Right atrium auricular region (tissue), 2 donors: ENCODE data around the gene IFITM1. TPM values are rescaled to one million over a fixed set of nuclear protein-coding genes. Genes with fewer than 3 reads are reported as not detected.
"Not testable (repeated sequence)": the region's sequence is repeated elsewhere in the genome, so short reads cannot be mapped to it uniquely, and the experiment has no call there.

ENCODE experiments used
- DNase-seq: peaks from one replicate; pipeline ENCODE4 v3.0.0-alpha.2; 2019; ENCODE audit warnings: low spot score
- H3K27ac ChIP-seq, 2 donors: fragments of 200-600 bp; sonication (generic); 1 replicate in 1 of 2; 2 replicates in 1 of 2; pipeline ENCODE4 v1.5.1; 2016 to 2019
- H3K27me3 ChIP-seq, 2 donors: fragments of 200-600 bp; sonication (generic); one replicate each; pipeline versions ENCODE4 v1.5.1 to v1.6.0; 2017 to 2019
- H3K36me3 ChIP-seq: fragments of 200-600 bp; sonication (generic); one replicate; pipeline ENCODE4 v1.5.1; 2016
- H3K4me1 ChIP-seq, 2 donors: fragments of 200-600 bp; sonication (generic); one replicate each; pipeline versions ENCODE4 v1.5.1 to v1.6.0; 2017 to 2019
- H3K4me3 ChIP-seq, 2 donors: fragments of 200-600 bp; sonication (generic); 1 replicate in 1 of 2; 2 replicates in 1 of 2; pipeline ENCODE4 v1.5.1; 2017 to 2019; ENCODE audit warnings: mild to moderate bottlenecking in 1 of 2, moderate library complexity in 1 of 2
- H3K9me3 ChIP-seq, 2 donors: fragments of 200-600 bp; sonication (generic); one replicate each; pipeline ENCODE4 v1.5.1; 2019
- CTCF ChIP-seq, 2 donors: fragments of 200-600 bp; sonication (generic); IDR thresholded peaks; one replicate each; pipeline ENCODE4 v1.5.1; 2019; ENCODE audit warnings: antibody characterized with exemption in 2 of 2
- total RNA-seq, 2 donors: library from RNA; depleted of rRNA; stranded (reverse); fragments of >200 nt; gene quantifications; one replicate each; pipeline ENCODE4 v1.1.0, GENCODE V29; 2016

The IFITM1 gene
- total RNA-seq, 2 donors from 2014 or later: 82.3 to 241 TPM

GRCh38 chr11:316031-316701 is 2.3 kb downstream of the IFITM1 start:
- Histone ChIP-seq H3K4me3 (peak overlapping the region; percentile 54 to 58), H3K4me1 (peaks cover 0 to 47% of the 10 kb centered on the region in 2 donors)

GRCh38 chr11:316891-317301 is 3.1 kb downstream of the IFITM1 start:
- no peaks in the 10 kb centered on the region for H3K9me3 ChIP-seq
- H3K4me1 ChIP-seq: peaks cover 0 to 44% of the 10 kb centered on the region in 2 donors
- DNase-seq: no peak
- no peaks in the 10 kb centered on the region for H3K27me3 ChIP-seq
- H3K4me3 ChIP-seq: peak overlapping the region; percentile 54 to 58
- H3K27ac ChIP-seq: peak overlapping the region; percentile 84 to 88
- peaks cover 3% of the 10 kb centered on the region for H3K36me3 ChIP-seq
- no peak for TF ChIP-seq CTCF (IDR thresholded peaks at IDR 0.05)

More at GRCh38 chr11:316031-316701, 2.3 kb downstream of the IFITM1 start:
- Histone ChIP-seq H3K9me3 (no peaks in the 10 kb centered on the region), H3K36me3 (peaks cover 3% of the 10 kb centered on the region), H3K27me3 (no peaks in the 10 kb centered on the region), H3K27ac (peak overlapping the region; percentile 84 to 88)
- DNase-seq: no peak
- TF ChIP-seq CTCF (IDR thresholded peaks at IDR 0.05): no peak

- DNase-seq, H3K27me3 ChIP-seq, H3K9me3 ChIP-seq, H3K36me3 ChIP-seq: not testable (repeated sequence)
- Histone ChIP-seq H3K4me3 (peak overlapping the region in 1 of 2 donors; percentile 37), H3K27ac (peak overlapping the region; percentile 84 to 88), H3K4me1 (peaks cover 0 to 35% of the 10 kb centered on the region in 2 donors)
Observed at GRCh38 chr11:317668-318404, 4.0 kb downstream of the IFITM1 start.

- not testable (repeated sequence) for DNase-seq, H3K27me3 ChIP-seq, H3K36me3 ChIP-seq, H3K9me3 ChIP-seq
- H3K4me1 ChIP-seq: peaks cover 0 to 29% of the 10 kb centered on the region in 2 donors
- peak overlapping the region; percentile 96 to 98 for H3K27ac ChIP-seq
- peak overlapping the region; percentile 74 to 88 for H3K4me3 ChIP-seq
Observed at GRCh38 chr11:318405-319120, 4.7 kb downstream of the IFITM1 start.

GRCh38 chr11:319121-319887 is 5.5 kb downstream of the IFITM1 start:
- H3K4me1 ChIP-seq: peaks cover 0 to 31% of the 10 kb centered on the region in 2 donors
- peak overlapping the region; percentile 96 to 98 for H3K27ac ChIP-seq
- not testable (repeated sequence) for H3K27me3 ChIP-seq, H3K9me3 ChIP-seq, H3K36me3 ChIP-seq, DNase-seq
- peak overlapping the region; percentile 74 to 88 for H3K4me3 ChIP-seq

GRCh38 chr11:319888-320273 is 6.0 kb downstream of the IFITM1 start:
- H3K36me3 ChIP-seq, H3K27me3 ChIP-seq, DNase-seq, H3K9me3 ChIP-seq: not testable (repeated sequence)
- H3K4me1 ChIP-seq: peaks cover 0 to 37% of the 10 kb centered on the region in 2 donors
- peak overlapping the region; percentile 74 to 88 for H3K4me3 ChIP-seq
- H3K27ac ChIP-seq: peak overlapping the region; percentile 96 to 98

- no peak for DNase-seq
- TF ChIP-seq CTCF (IDR thresholded peaks at IDR 0.05): no peak
- peaks cover 3% of the 10 kb centered on the region for H3K36me3 ChIP-seq
- no peak overlapping the region for H3K4me3 ChIP-seq
- H3K9me3 ChIP-seq: no peaks in the 10 kb centered on the region
- peak overlapping the region; percentile 87 to 90 for H3K27ac ChIP-seq
- H3K27me3 ChIP-seq: no peaks in the 10 kb centered on the region
- H3K4me1 ChIP-seq: peaks cover 0 to 38% of the 10 kb centered on the region in 2 donors
Observed at GRCh38 chr11:324156-324555, 10.3 kb downstream of the IFITM1 start.

- not testable (repeated sequence) for H3K27me3 ChIP-seq, DNase-seq, H3K9me3 ChIP-seq, H3K36me3 ChIP-seq, H3K4me3 ChIP-seq
- peaks cover 0 to 38% of the 10 kb centered on the region in 2 donors for H3K4me1 ChIP-seq
- H3K27ac ChIP-seq: peak overlapping the region; percentile 87 to 90
Observed at GRCh38 chr11:324593-325517, 11.0 kb downstream of the IFITM1 start.
